NCI-H146 treated with DMSO at 0.1 percent for 48 hours (cell line): Measurements from ENCODE around the gene TTF1.
"Not testable (repeated sequence)": the region's sequence is repeated elsewhere in the genome, so short reads cannot be mapped to it uniquely, and the experiment has no call there.

Experiments
- DNase-seq: peaks from one replicate; lab custom pipeline; 2025; ENCODE audit not compliant: unreplicated experiment; lab: John Stamatoyannopoulos, UW

TTF1 gene

DNA sequence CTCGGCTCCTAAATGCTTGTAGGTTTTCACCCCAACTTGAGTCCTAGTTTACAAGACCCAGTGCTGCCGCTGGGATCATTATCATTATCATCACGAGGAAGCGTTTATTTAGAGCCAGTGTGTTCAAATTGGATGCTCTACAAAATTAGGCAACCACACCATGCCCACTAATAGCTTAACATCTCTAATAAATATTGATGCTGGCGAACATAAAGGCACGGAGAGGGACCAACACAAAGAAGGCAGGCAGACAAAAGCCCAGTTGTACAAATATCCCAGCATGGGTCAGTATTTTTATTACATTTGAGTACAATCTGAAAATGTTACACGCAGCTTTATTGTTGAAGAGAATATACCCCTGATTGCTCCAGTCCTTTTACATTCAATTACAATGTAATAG is 8.1 kb upstream of the TTF1 start:
- peak; percentile 70 for DNase-seq

DNA sequence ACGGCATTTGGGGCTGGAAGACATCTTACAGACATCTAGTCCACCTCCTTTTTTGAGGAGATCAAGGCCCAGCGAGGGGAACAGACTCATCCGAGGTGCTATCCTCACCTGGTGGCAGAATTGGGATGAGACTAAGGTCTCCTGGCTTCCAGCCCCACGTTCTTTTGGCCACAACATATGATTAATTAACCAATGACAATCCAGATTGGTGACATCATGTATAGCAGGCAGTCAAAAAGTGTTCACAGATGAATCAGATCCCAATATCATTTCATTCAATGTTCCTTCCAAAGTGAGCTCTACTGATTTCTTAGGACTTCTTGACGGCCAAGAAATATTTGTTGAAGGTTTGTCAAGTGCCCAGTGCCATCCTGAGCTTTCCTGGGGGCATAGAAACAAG is 7.3 kb upstream of the TTF1 start:
- DNase-seq = no peak

DNA sequence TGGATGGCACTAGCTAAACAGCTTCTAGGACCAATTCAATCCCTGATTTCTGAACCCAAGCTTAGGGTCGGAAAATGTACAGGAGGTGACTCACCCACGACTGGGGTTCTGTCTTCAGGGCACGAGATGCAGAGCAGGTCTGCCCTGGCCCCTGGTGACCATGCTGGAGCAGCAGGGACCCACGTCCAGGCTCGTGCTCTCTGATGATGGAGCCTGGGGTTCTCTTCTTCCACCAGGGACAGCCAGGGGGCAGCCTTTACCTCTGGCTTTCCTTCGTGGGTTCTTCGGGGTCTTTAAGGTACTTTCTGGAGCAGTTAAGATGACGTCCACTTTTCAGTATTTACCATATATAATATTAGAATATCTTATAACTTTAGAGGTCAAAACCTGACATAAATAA is 5.4 kb upstream of the TTF1 start:
- DNase-seq = no peak

GRCh38 chr9:132411091-132411508 is 4.5 kb upstream of the TTF1 start:
- DNase-seq = peak; percentile 16

- no peak for DNase-seq
Observed at GRCh38 chr9:132410642-132411041, 4.0 kb upstream of the TTF1 start.

- no peak for DNase-seq
Observed at GRCh38 chr9:132409828-132410528, 3.3 kb upstream of the TTF1 start, which contains the start of gene CFAP77. Gene CFAP77, plus strand, starts transcription at chr9:132410211. Its CDS starts 61 bp downstream, at chr9:132410272.

GRCh38 chr9:132408521-132408920 is 1.9 kb upstream of the TTF1 start:
- DNase-seq = no peak

GRCh38 chr9:132407196-132407595 is 556 bp upstream of the TTF1 start:
- DNase-seq = no peak

- no peak for DNase-seq
Observed at GRCh38 chr9:132404228-132404881, 2.3 kb downstream of the TTF1 start.

- no peak for DNase-seq
Observed at GRCh38 chr9:132401824-132402223, 4.8 kb downstream of the TTF1 start.

GRCh38 chr9:132395560-132395959 is 11.1 kb downstream of the TTF1 start:
- DNase-seq = no peak

- DNase-seq = no peak
Observed at GRCh38 chr9:132391449-132391848, 15.2 kb downstream of the TTF1 start.

DNA sequence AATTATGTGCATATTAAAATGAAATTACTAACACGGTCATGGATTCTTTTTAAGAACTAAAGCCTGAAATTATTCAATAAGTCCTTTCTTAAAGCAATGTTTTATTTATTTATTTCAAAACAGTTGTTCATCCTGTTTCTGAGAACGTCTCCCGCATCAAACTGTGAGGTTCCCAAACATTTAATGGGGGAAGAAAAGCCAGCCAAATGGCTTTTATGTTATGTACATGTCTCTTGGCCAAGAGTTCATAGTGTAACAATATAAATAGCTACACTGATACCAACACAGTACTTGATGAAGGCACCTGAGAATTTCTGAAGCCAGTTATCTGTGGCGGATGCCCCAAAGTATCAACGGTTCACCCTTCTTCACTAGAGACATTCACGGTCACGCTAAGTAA is 15.7 kb downstream of the TTF1 start:
- no peak for DNase-seq

DNA sequence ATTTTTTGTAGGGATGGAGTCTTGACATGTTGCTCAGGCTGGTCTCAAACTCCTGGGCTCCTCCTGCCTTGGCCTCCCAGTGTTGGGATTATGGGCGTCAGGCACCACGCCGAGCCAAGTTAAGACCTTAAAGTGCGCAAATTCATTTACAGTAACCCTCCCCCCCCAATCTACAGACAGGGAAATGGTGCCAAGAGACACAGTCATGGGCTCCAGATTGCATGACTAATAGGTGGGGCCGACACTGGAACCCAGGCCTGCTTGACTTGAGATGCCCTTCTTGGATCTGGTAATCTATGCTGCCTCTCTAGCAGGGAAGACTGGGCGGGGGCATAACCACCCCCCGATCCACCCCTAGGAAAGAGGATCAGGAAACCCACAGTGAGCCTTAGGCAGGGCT is 19.5 kb downstream of the TTF1 start:
- no peak for DNase-seq

DNA sequence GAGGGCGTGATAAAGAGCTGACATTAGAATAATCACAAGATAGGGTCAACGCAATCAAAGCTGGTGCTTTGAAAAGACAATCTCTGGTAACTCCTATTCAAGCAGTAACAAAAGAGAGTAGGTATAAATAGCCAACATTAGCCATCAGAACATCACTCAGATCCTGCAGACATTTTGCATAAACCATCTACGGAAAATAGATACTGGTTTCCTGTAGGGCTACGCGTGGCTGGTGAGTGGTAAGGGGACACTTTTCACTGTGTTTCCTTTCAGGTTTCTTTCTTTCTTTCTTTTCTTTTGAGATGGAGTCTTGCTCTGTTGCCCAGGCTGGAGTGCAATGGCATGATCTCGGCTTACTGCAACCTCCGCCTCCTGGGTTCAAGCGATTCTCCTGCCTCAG is 22.3 kb downstream of the TTF1 start:
- DNase-seq = no peak

GRCh38 chr9:132383462-132383883 is 23.2 kb downstream of the TTF1 start:
- DNase-seq = no peak

GRCh38 chr9:132381966-132382541 is 24.6 kb downstream of the TTF1 start:
- no peak for DNase-seq

- not testable (repeated sequence) for DNase-seq
Observed at GRCh38 chr9:132378416-132378815, 28.2 kb downstream of the TTF1 start.

GRCh38 chr9:132377769-132378168 is 28.9 kb downstream of the TTF1 start:
- not testable (repeated sequence) for DNase-seq

DNA sequence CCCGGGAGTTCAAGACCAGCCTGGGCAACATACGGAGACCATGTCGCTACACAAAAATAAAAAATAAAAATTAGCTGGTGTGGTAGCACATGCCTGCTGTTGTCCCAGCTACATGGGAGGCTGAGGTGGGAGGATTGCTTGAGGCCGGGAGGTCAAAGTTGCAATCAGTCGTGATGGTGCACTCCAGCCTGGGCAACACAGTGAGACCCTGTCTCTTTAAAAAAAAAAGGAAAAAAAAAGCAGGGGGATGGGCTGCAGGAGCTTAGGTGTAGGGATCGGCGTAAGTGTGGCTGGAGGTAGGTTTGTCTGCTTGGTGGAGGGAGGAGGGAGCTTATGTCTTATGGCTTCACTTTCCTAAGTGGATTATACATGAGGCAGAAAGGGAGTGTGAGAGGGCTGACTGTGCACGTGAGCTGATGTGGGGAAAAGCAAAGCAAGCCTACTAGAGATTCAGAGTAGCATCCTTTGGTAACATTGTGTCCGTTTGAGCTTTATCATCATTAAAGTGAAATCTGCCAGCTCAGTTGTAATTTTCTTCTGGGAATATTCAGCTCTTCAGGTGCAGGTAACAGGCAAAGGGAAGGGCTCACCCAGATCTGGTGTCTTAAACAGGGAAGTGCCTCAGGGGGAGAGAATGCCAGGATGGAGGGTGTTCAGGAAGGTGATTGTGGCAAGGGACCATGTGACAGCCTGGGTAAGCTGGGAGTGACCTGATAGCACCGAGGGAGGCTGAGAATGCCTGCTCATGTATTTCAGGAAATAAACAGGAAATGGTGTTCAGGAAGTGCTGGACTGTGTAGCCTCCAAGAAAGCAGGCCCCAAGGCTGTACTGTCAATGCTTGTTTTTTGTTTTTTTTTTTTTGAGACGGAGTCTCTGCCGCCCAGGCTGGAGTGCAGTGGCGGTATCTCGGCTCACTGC is 34.2 kb downstream of the TTF1 start:
- DNase-seq = no peak

GRCh38 chr9:132370592-132370991 is 36.0 kb downstream of the TTF1 start:
- DNase-seq = no peak
